Calu3 (cell line): Measurements from ENCODE around the gene FAM3D. TPM values are rescaled to one million over a fixed set of nuclear protein-coding genes. Genes with fewer than 3 reads are reported as not detected.

Experiments used
- BruUV-seq: library from RNA; stranded (reverse); fragments of 400-500 nt; replicated peaks from 2 replicates; lab custom pipeline; 2021; lab: Mats Ljungman, UMichigan
- CTCF ChIA-PET: fragments of 300-600 bp; sonication (Branson Sonifier 250); formaldehyde crosslinking; loops from one replicate; lab custom pipeline; 2022; ENCODE audit warnings: antibody characterized with exemption; lab: Charles Lee
- DNase-seq: peaks from one replicate; pipeline ENCODE4 v3.0.0; 2022
- H3K27ac Mint-ChIP-seq: one replicate; pipeline ENCODE4 v1.8.0; 2022; ENCODE audit warnings: mixed read lengths; ENCODE audit not compliant: unreplicated experiment
- H3K27me3 Mint-ChIP-seq: one replicate; pipeline ENCODE4 v1.8.0; 2022; ENCODE audit warnings: mixed read lengths; ENCODE audit not compliant: unreplicated experiment
- H3K36me3 Mint-ChIP-seq: one replicate; pipeline ENCODE4 v1.8.0; 2022; ENCODE audit warnings: mild to moderate bottlenecking, moderate library complexity, mixed read lengths; ENCODE audit not compliant: insufficient read depth, unreplicated experiment
- H3K4me1 Mint-ChIP-seq: one replicate; pipeline ENCODE4 v1.8.0; 2022; ENCODE audit warnings: mild to moderate bottlenecking, low read depth, mixed read lengths; ENCODE audit not compliant: unreplicated experiment
- H3K4me3 Mint-ChIP-seq: one replicate; pipeline ENCODE4 v1.8.0; 2022; ENCODE audit warnings: mild to moderate bottlenecking, low read depth, moderate library complexity, mixed read lengths; ENCODE audit not compliant: unreplicated experiment
- H3K9me3 Mint-ChIP-seq: one replicate; pipeline ENCODE4 v1.8.0; 2022; ENCODE audit warnings: low read depth, mixed read lengths; ENCODE audit not compliant: unreplicated experiment
- CTCF ChIP-seq: fragments of 200-600 bp; IDR thresholded peaks from one replicate; pipeline ENCODE4 v1.8.0; 2022; ENCODE audit warnings: antibody characterized with exemption; ENCODE audit not compliant: unreplicated experiment
- intact Hi-C: fragments of 100-400 bp; cut with micrococcal nuclease; formaldehyde crosslinking; loops from one replicate; pipeline ENCODE4 v1.10.0; 2022; ENCODE audit not compliant: unreplicated experiment
- total RNA-seq: library from RNA; stranded (reverse); gene quantifications from 2 replicates; pipeline ENCODE4 v1.2.3, GENCODE V29; 2022

Gene FAM3D
- total RNA-seq, 1 experiment from 2014 or later = 3.0 TPM

DNA sequence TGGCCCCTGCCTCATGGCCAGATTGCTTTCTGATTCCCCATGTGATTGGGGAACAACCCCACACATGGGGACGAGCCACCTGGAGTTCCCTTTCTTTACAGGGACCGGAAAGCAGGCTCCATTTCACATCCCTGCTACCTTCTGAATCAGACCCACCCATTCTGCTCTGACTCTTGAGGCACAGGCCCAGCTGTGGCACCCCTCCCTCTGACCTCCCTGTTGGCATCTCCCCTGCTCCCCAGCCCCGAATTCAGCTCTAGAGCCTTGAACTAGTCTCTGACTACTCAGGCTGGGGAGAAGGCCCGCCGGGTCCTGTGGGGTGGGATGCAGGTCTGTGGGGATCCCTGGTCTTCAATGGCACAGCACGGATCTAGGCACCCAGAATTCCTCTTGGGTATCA is 12.1 kb downstream of the FAM3D start:
- intact Hi-C loops = no loop called here
- Mint-ChIP-seq H3K27me3 (peaks cover 15% of the 10 kb centered on the region), H3K4me1 (peaks cover 24% of the 10 kb centered on the region), H3K27ac (no peak overlapping the region), H3K36me3 (no peaks in the 10 kb centered on the region), H3K9me3 (peaks cover 8% of the 10 kb centered on the region), H3K4me3 (no peak overlapping the region)
- no peak for TF ChIP-seq CTCF
- DNase-seq = no peak
- no TSS peak for BruUV-seq
- CTCF ChIA-PET = no interaction called here

- TF ChIP-seq CTCF = no peak
- Mint-ChIP-seq H3K27me3 (peaks cover 15% of the 10 kb centered on the region), H3K4me1 (peaks cover 19% of the 10 kb centered on the region), H3K27ac (no peak overlapping the region), H3K4me3 (no peak overlapping the region), H3K9me3 (peaks cover 11% of the 10 kb centered on the region), H3K36me3 (peaks cover 6% of the 10 kb centered on the region)
- intact Hi-C loops = no loop called here
- no TSS peak for BruUV-seq
- DNase-seq = no peak
- CTCF ChIA-PET = no interaction called here
These were observed 13.9 kb downstream of the FAM3D start for GRCh38 chr3:58652624-58653023.

DNA sequence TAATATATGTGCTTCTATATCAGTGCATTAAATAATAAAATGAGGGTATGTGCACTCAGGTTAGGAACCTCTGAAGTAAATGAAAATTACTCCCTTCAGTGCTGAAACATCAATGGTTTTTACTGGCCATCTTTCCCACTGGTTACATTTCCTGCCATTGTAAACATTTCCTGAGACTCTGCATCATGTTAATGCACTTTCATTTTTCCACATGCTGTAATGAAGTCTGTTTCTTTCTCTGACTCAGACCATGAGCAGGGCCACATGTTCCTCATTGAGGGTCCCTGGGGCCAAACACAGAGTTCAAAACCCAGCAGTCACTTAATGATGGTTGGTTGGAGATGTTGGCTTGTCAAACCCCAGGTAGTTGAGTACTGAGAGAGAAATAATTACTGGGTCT is 15.3 kb downstream of the FAM3D start:
- no peak for TF ChIP-seq CTCF
- Mint-ChIP-seq H3K36me3 (peaks cover 7% of the 10 kb centered on the region), H3K4me3 (no peak overlapping the region), H3K27me3 (peaks cover 15% of the 10 kb centered on the region), H3K27ac (no peak overlapping the region), H3K4me1 (peaks cover 11% of the 10 kb centered on the region), H3K9me3 (peaks cover 11% of the 10 kb centered on the region)
- CTCF ChIA-PET = no interaction called here
- BruUV-seq = no TSS peak
- no peak for DNase-seq
- intact Hi-C loops = no loop called here

DNA sequence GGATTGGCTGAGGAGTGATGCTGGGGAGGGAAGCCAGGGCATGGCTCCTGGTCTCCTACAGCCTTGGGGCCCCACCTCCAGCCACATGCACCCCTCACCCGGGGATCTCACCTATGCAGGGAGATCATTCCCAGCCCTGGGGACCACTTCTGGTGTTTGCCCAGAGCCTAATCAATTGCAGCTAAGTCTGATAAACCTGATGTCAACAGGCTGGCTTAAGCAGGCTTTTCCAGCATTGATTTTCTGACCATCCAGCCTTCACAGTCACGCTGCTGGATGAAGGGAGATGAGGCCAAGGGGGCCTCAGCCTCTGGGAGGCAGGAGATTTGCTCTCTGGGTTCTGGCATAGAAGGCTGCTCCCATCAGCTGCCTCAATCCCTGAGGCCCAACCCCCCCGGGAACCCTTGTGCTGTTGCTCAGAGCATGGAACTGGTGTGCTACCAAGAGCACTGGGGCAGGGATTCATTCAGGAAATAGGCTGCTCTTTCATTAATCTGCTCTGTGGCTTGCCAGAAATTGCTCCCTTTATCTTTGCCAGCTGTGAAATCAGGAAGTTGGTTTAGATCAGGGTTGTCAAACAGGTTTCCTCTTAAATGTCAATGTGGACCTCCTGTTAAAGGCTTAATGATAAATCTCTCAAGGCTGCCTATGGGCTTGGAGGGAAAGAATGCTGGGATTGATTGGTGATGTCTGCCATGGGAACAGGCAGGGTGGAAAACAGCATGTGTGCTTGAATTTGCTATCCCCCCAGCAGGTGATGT is 19.0 kb downstream of the FAM3D start:
- no TSS peak for BruUV-seq
- H3K9me3 Mint-ChIP-seq = peaks cover 8% of the 10 kb centered on the region
- intact Hi-C loops = loop anchor here (5.0 to 10.0 kb wide), 2 partner anchors 55 to 347 kb away; no protein-coding TSS in a partner anchor
- H3K36me3 Mint-ChIP-seq = peaks cover 7% of the 10 kb centered on the region
- TF ChIP-seq CTCF = no peak
- CTCF ChIA-PET = interaction anchor here (1.0 kb wide), 1 partner anchor 12 kb away, joined by 3 read pairs; no protein-coding TSS in a partner anchor
- DNase-seq = peak; percentile 59
- peak overlapping the region; percentile 35 for H3K27ac Mint-ChIP-seq
- H3K4me1 Mint-ChIP-seq = peaks cover 11% of the 10 kb centered on the region
- H3K27me3 Mint-ChIP-seq = peaks cover 7% of the 10 kb centered on the region
- no peak overlapping the region for H3K4me3 Mint-ChIP-seq
